Effector CD8-positive, alpha-beta T cell (primary cell): ENCODE data around the gene TIGIT.
"Not testable (repeated sequence)": the region's sequence is repeated elsewhere in the genome, so short reads cannot be mapped to it uniquely, and the experiment has no call there.

Experiments used
- DNase-seq: peaks from one replicate; lab custom pipeline; 2025; lab: John Stamatoyannopoulos, UW
- total RNA-seq, 4 experiments: gene quantifications; one replicate each; lab custom pipeline; 2026; lab: John Stamatoyannopoulos, UW

TIGIT gene
- 110 to 714 (median 384) reads per million in 4 experiments for total RNA-seq

DNA sequence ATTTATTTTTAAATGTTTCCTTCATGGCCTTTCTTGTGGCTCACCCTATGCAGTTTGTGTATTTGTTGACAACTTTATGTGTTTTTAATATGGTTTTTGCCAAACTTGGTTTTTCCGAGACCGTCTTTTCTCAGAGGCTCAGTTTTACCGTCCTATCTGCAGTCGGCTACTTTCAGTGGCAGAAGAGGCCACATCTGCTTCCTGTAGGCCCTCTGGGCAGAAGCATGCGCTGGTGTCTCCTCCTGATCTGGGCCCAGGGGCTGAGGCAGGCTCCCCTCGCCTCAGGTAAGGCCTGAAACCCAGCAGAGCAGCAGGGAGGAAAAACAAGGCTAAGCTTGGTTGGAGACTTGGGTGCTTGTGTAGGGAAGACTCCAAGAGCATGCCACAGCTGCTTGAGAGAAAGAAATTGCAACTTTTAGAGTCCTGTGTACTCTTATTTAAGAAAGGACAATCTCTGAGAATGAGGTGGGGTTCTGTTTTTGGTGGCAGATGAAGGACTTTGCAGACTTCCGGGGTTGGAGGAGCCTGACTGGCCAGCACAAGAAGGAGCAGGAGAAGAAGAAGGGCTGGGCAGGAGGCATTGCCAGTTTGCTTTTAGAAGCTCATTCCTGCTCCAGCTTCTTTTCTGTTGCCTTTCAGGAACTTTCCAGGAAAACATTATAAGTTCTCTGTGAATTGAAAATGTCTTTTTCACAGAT, at the start of gene TIGIT:
Gene TIGIT (plus strand): TSS at position 191 of the 698 bp plus-strand sequence. CDS start 34 bp downstream, at position 225.
- DNase-seq: no peak

DNA sequence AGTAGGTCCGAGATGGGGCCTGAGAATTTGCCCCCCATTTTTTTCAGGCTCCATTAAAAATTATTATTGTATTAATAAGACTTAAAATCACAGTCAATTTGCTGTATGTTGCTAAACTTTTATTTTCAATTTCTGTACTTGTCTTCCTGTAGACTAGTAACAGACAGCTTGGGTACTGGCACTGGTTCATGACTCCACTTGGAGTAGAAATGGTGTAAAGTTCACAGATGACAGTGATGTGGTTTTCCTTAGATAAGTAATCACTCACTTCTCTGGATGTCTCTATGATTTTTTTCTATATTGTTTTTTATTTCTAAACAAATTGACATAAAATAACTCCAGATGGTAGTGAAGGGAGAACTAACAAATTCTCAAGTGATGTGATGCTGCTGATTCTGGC, 40.9 kb upstream of the TIGIT start:
- no peak for DNase-seq

DNA sequence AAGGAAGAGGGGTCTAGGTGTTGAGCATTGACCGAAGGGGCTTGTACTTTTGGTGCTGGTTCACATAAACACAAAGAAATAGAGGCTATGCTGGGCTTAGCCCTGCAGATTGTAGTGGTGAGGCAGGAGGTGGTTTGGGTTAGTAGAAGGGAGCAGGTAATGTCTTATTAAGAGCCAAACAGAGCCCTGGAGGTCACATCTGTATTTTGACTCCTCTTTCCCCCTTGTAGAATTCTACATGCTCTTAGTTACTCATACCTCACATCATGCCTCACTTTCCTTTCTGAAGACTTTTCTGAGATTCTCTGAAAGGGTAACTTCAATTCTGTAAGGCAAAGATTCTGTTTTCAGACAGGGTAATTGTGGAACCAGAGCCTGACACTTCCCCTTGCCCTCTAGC, 40.3 kb upstream of the TIGIT start:
- DNase-seq: no peak

DNA sequence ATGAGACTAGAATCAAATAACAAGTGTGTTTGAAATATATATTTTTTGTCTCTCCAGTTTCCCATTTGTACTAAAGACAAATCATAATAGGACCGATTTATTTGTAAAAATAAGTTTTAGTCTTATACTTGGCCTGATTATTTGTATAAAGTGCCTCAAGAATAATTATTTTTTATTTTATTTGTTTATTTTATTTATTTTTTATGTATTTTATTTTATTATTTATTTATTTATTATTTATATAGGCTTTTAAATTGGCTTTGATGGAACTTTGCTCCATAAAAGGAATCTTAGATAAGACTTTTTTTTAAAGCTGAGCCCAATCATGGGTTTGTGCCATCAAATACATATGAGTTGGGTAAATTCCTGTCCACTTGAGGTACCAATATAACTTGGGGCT, 34.3 kb upstream of the TIGIT start:
- no peak for DNase-seq

DNA sequence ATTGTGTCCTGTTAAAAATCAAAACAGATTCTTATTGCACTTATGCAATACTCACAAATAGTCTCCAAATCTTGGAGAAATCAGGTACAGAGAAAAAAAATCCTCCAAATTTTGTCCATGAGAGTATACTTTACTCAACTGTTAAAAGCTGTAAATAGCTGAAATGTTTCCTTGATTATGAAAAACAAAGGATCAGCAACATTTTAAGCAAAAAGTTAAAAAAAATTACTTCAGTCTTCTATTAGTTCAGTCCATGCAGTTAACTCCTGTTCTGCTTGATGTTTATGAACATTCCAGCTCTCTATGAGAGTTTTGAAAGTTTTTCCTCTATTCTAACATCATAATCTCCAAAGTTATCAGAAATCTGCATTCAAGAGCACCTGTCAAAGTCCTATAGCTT, 33.7 kb upstream of the TIGIT start:
- DNase-seq: no peak

DNA sequence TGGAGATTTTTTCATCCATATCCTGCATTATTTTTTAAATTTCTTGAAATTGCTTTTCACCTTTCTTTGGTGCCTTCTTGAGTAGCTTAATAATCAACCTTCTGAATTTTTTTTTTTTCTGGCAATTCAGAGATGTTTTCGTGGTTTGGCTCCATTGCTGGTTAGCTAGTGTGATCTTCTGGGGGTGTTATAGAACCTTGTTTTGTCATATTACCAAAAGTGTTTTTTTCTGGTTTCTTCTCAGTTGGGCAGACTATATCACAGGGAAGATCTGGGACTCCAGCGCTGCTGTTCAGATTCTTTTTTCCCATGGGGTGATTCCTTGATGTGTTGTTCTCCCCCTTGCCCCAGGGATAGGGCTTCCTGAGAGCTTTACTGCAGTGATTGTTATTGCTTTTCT, 23.8 kb upstream of the TIGIT start:
- DNase-seq: no peak

DNA sequence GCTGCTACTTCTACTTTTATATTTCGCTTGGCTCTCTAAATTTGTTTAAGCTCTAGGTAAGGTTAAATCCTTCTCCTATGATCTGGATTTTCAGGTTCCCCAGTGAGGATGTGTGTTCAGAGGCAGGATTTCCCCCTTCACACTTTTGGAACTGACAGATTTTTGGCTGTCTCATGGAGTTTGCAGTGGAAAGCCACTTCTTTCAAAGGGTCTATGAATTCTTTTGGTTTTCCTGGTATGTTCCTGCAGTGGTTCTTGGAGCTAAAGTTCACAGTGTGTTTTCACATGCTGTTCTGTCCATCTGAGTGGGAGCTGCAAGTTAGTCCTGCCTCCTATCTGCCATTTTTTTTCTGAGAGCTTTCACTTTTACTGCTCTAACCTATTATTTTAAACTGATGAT, 21.6 kb upstream of the TIGIT start:
- no peak for DNase-seq

DNA sequence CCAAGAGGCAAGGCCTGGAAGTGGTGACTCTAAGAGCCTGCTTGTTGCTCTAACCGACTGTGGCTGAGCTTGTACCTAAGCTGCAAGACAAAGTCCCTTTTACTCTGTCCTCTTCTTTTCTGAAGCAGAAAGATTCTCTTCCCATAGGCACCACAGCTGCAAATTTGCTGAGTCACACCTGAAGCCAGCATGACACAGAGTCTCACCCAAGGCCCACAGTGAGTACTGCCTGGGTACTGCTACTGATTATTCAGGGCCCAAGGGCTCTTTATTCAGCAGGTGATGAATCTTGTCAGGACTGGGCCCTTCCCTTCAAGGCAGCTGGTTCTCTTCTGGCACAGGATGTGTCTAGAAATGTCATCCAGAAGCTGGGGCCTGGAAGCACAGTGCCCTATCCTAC, 18.9 kb upstream of the TIGIT start:
- DNase-seq: no peak

DNA sequence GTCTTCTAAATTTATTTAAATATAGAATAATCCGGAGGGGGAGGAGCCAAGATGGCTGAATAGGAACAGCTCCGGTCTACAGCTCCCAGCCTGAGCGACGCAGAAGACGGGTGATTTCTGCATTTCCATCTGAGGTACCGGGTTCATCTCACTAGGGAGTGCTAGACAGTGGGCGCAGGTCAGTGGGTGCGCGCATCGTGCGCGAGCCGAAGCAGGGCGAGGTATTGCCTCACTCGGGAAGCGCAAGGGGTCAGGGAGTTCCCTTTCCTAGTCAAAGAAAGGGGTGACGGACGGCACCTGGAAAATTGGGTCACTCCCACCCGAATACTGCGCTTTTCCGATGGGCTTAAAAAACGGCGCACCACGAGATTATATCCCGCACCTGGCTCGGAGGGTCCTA, 17.0 kb upstream of the TIGIT start:
- DNase-seq: not testable (repeated sequence)

DNA sequence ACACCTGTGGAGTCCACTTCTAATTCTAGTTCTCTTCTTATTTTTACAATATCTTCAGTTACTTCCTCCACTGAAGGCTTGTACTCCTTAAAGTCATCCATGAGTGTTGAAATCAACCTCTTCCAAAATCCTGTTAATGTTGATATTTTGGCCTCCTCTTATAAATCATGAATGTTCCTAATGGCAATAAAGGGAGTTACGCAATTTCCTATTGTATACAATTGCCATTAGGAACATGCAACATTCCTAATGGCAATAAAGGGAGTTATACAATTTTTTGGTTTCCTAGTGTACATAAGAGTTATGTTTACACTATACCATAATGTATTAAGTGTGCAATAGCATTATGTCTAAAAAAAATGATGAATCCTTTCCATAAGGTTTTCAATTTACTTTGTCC, 9.2 kb upstream of the TIGIT start:
- no peak for DNase-seq

DNA sequence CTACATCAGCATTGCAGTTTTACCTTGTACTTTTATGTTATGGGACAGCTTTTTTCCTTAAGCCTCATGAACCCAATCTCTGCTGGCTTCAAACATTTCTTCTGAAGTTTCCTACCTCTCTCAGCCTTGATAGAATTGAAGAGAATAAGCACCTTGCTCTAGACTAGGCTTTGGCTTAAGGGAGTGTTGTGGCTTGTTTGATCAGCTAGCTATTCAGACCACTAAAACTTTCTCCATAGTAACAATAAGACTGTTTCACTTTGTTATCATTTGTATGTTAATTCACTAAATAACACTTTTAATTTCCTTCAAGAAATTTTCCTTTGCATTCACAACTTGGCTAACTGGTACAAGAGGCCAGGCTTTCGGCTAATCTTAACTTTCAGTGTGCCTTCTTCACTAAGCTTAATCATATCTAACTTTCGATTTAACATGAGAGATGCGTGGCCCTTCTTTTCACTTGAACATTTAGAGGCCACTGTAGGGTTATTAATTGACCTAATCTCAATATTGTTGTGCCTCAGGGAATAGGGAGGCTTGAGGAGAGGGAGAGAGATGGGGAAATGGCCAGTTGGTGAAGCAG, 8.1 kb upstream of the TIGIT start:
- DNase-seq: no peak

DNA sequence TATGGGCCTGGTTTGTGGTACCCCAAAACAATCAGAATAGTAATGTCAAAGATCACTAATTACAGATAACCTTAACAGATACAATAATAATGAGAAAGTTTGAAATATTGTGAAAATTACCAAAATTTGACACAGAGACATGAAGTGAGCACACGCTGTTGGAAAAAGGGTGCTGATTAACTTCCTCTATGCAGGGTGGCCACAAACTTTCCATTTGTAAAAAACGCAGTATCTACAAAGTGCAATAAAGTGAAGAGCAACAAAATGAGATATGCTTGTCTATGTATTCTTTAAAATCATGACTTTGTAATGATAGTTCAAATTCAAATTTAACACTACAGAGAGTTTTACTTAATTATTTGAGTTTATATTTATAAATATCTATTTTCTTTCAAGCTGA, 7.6 kb upstream of the TIGIT start:
- no peak for DNase-seq

DNA sequence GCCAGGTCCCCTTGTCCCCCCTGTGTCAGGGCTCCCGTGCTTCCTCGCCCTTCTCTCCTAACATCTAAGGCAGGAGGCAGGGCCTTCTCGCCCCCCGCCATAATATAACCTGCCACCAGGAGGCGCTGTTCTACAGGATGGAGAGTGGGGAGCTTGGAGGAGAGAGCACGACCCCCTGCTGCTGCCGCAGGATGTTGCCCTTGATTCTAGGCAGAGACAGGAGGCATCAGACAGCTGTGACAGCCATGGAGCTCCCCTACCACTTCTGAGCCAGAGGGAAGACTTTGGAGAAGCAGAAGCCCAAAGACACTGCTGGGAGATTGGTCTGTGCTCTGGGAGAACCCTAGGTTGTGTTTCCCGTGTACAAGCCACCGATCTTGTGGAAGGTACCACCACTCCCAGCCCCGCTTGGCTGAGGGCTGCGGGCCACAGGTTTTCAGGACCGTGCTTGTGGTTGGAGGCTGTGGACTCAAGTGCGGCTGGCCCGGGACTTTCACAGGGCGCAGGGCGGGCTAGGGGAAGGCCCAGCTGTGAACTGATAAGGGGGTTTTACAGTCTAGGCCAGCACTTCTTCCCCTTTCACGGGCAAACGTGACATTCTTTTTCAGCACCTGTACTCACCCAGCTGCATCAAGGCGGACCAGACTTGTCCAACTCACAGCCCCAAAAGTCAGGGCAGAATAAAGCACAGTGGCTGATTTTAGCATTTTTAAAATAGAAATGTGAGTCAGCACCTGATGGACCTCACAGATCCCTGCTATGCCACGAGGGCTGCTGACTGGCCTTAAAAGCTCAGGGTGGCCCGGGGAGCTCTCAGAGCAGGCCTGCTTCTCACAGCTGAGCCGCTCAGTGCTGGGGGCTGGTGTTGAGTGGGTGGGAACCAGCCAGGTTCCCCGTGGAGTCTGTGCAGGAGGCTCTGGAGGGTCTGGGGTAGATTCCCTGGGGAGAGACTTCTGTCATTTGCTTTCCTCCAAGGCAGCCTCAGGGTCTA, 2.6 kb upstream of the TIGIT start:
- DNase-seq: peak; percentile 84

DNA sequence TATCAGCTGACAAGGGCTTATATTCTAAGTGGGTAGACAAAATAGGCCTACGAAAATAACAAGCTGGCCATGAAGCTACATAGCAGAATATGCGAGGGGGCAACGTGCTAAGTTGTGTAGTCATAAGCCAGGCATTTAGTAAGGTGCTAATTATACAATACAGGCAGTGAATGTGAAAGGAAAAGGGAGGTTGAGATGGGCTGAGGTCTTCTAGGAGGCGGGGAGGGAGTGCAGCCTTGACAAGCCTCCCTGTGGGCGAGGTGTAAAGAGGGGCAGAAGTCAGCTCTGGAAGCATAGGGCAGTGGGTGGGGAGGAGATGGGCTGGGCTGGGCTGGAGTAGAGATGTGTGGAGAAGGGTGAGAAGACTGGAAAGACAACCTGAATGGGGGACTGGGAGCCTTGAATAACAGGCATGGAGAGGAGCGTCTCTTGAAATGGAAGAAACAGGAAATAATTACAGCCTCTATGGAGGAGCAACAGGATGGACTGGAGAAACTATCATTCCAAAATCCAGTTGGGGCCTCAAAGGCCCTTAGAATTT, 1.2 kb downstream of the TIGIT start:
- DNase-seq: no peak

DNA sequence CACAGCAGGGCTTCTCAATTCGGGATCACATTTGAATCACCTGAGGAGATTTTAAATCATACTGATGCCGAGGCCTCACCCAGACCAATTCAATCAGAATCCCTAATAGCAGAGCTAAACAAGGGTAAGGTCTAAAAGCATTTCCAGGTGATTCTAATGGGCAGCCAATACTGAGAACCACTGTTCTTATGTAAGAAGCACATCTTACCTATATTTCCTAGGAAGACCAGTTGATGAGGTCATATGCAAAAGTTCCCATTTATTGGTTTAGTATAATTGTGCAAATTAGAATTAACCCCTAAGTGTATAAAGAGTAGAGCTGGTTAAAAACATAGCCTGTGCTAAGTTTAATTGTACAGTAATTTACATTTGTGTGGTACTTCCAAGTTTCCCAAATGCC, 2.1 kb downstream of the TIGIT start:
- DNase-seq: no peak

DNA sequence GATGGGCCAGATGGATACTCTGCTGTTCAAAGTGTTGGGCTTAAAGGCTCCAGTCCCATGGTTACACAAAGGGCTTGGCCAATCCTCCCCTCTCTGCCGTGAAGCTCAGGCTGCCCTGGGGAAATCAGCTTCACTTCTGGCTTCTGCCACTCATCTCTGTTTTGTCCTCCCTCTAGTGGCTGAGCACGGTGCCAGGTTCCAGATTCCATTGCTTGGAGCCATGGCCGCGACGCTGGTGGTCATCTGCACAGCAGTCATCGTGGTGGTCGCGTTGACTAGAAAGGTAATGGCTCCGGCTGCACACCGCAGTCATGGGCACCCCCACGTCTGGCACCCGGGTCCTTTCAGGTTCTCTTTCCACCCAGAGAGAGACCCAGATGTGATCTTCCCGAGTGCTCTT, 5.6 kb downstream of the TIGIT start:
- no peak for DNase-seq

DNA sequence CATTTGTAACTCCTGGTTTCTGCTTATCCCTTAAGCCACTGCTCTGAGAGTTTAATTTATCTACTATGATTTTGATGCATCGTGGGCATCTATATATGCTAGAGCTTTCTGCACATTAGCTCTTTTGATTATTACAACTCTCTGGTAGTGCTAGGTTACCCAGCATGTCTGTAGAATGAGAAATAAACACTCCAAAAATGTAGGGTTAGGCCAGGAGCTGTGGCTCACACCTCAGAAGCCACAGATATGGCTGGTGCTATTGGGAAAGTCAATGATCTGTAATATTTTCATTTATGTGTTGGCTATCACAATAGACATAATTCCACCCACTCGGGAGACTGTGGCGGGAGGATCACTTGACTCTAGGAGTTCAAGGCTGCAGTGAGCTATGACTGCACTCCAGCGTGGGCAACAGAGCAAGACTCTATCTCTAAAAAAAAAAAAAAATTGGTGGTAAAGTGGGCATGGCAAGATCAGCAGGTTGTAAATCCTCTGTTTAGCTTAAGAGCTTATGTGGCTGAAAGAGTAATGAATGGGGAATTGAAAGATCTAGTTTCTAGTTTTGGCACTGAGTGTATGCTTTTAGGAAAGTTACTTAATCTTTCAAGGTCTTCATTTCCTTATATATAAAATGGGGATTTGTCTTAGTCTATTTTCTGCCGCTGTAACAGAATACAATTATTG, 6.3 kb downstream of the TIGIT start:
- no peak for DNase-seq

DNA sequence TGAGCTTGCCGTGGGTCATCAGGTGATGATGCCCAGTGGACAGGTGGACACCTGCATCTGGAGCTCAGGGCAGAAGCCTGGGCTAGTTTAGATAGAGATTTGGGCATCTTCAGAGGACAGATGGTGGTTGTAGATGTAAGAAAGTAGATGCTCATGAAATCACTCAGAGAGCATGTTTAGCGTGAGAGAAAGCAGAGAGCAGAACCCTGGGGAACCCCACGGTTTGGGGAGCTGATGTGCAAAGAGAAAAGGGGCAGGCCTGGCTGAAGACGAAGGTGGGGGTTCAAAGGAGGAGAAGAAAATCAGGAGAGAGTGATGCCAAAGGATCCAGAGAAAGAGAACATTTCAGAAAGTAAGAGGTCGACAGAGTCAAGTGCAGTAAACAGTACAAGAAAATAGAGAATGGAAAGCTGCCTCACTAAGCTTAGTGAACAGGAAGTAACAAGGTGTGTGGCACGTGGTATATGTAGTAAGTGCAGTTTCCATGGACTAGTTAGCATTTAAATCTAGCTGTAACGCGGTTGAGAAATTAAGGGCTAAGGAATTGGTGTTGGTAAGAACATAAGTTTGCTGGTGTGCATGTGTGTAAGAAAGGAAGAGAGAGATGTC, 13.5 kb downstream of the TIGIT start:
- no peak for DNase-seq

DNA sequence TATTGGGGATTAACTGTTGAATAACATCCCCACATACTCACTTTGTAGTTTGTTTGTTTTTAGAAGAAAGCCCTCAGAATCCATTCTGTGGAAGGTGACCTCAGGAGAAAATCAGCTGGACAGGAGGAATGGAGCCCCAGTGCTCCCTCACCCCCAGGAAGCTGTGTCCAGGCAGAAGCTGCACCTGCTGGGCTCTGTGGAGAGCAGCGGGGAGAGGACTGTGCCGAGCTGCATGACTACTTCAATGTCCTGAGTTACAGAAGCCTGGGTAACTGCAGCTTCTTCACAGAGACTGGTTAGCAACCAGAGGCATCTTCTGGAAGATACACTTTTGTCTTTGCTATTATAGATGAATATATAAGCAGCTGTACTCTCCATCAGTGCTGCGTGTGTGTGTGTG, 14.0 kb downstream of the TIGIT start:
- DNase-seq: no peak

DNA sequence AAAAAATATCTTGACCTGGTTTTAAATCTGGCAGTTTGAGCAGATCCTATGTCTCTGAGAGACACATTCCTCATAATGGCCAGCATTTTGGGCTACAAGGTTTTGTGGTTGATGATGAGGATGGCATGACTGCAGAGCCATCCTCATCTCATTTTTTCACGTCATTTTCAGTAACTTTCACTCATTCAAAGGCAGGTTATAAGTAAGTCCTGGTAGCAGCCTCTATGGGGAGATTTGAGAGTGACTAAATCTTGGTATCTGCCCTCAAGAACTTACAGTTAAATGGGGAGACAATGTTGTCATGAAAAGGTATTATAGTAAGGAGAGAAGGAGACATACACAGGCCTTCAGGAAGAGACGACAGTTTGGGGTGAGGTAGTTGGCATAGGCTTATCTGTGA, 14.5 kb downstream of the TIGIT start:
- DNase-seq: no peak

DNA sequence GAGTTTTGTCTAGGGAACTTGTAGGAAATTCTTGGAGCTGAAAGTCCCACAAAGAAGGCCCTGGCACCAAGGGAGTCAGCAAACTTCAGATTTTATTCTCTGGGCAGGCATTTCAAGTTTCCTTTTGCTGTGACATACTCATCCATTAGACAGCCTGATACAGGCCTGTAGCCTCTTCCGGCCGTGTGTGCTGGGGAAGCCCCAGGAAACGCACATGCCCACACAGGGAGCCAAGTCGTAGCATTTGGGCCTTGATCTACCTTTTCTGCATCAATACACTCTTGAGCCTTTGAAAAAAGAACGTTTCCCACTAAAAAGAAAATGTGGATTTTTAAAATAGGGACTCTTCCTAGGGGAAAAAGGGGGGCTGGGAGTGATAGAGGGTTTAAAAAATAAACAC, 15.0 kb downstream of the TIGIT start:
- no peak for DNase-seq
